Measurements from ENCODE around the gene ZNF283. TPM values are rescaled to one million over a fixed set of nuclear protein-coding genes. Genes with fewer than 3 reads are reported as not detected.

ZNF283 gene
- total and polyA plus RNA-seq, 9 of the 15 experiments (the other 6 are each of a cell fraction or from before 2014, with no cell fraction given) = 6.0 to 19.5 (median 9.8) TPM

GRCh38 chr19:43780706-43781525, 46.2 kb upstream of the ZNF283 start, which contains the start of gene KCNN4 (continued):
- TF ChIP-seq SNAPC5 (CRISPR knock-in tag; IDR thresholded peaks at IDR 0.05) (no peak), CBX8 (IDR thresholded peaks at IDR 0.05; ENCODE audit: borderline replicate concordance, extremely low read depth, low read depth, low read length, poor library complexity, severe bottlenecking) (no peak), GTF3C2 (IDR thresholded peaks at IDR 0.05; ENCODE audit: borderline replicate concordance, extremely low read depth, insufficient read length) (no peak), ARID1B (IDR thresholded peaks at IDR 0.05) (peak; percentile 50), VEZF1 (CRISPR knock-in tag; IDR thresholded peaks at IDR 0.05) (peak; percentile 92), HDAC6 (IDR thresholded peaks at IDR 0.05; ENCODE audit: low read depth, low read length) (0 out of 2 replicates have a peak, but pooled peaks have one; percentile 62), NR2F6 (CRISPR knock-in tag; IDR thresholded peaks at IDR 0.05) (no peak), ZFPM2 (CRISPR knock-in tag; IDR thresholded peaks at IDR 0.05) (no peak), ELK1 (CRISPR knock-in tag; IDR thresholded peaks at IDR 0.05) (no peak), ZNF717 (CRISPR knock-in tag; IDR thresholded peaks at IDR 0.05) (no peak), PHB2 (IDR thresholded peaks at IDR 0.05; ENCODE audit: low read depth) (no peak), TRIM24 (IDR thresholded peaks at IDR 0.05) (peak in 1 of 2 experiments; percentile 26; a peak in 1 of 4 replicates), SIN3B (IDR thresholded peaks at IDR 0.05; ENCODE audit: low read depth) (0 out of 2 replicates have a peak, but pooled peaks have one; percentile 19), POLR3A (IDR thresholded peaks at IDR 0.05; ENCODE audit: borderline replicate concordance, extremely low read depth, insufficient read depth, insufficient read length) (no peak), BRD4 (IDR thresholded peaks at IDR 0.05) (no peak), ZEB2 (IDR thresholded peaks at IDR 0.05) (peak; percentile 37; the same call in 1 of the 2 replicates), PATZ1 (CRISPR knock-in tag; IDR thresholded peaks at IDR 0.05; ENCODE audit: borderline replicate concordance) (no peak), ZNF274 (IDR thresholded peaks at IDR 0.05; ENCODE audit: borderline replicate concordance, low read depth, low read length) (no peak)

All from K562 (cell line).